K562 (cell line): ENCODE results near the gene ATP5MG. TPM values are rescaled to one million over a fixed set of nuclear protein-coding genes. Genes with fewer than 3 reads are reported as not detected.

Source experiments
- ARNT ChIP-seq, 2 experiments: fragments of 450-650 bp; IDR thresholded peaks; 2 replicates each; pipeline ENCODE4 v1.6.1; 2016; ENCODE audit warnings: mild to moderate bottlenecking in 1 of 2
- ATF2 ChIP-seq: sonication (generic); formaldehyde crosslinking; IDR thresholded peaks from 2 replicates; pipeline ENCODE4 v1.8.1; 2022; ENCODE audit warnings: missing genetic modification reagents
- BCL6 ChIP-seq: fragments of 250-450 bp; sonication (Bioruptor Pico); IDR thresholded peaks from 2 replicates; pipeline ENCODE4 v1.4.0; 2020
- BRF2 ChIP-seq: IDR thresholded peaks from 3 replicates; pipeline ENCODE4 v1.6.1; 2011; ENCODE audit warnings: borderline replicate concordance, mild to moderate bottlenecking; ENCODE audit not compliant: insufficient read length, insufficient read depth
- COPS2 ChIP-seq: fragments of 450-650 bp; conservative IDR thresholded peaks from 2 replicates; pipeline ENCODE4 v1.6.1; 2016; ENCODE audit warnings: mild to moderate bottlenecking, moderate library complexity
- ERF ChIP-seq: fragments of 450-650 bp; formaldehyde crosslinking; IDR thresholded peaks from 2 replicates; pipeline ENCODE4 v1.4.0; 2020; ENCODE audit warnings: mild to moderate bottlenecking, mixed read lengths
- GATAD2B ChIP-seq: fragments of 450-650 bp; IDR thresholded peaks from 2 replicates; pipeline ENCODE4 v1.6.1; 2017; ENCODE audit warnings: mild to moderate bottlenecking, borderline replicate concordance
- HBP1 ChIP-seq: fragments of 450-650 bp; formaldehyde crosslinking; IDR thresholded peaks from 2 replicates; pipeline ENCODE4 v1.4.0; 2022; ENCODE audit warnings: missing genetic modification characterization
- HDAC3 ChIP-seq: fragments of 450-650 bp; IDR thresholded peaks from 2 replicates; pipeline ENCODE4 v1.6.1; 2018; ENCODE audit warnings: borderline replicate concordance, mild to moderate bottlenecking, moderate library complexity; ENCODE audit not compliant: partially characterized antibody
- HDAC8 ChIP-seq: fragments of 450-650 bp; IDR thresholded peaks from 2 replicates; pipeline ENCODE4 v1.6.1; 2016; ENCODE audit warnings: mild to moderate bottlenecking, missing genetic modification characterization, moderate library complexity, missing compliant biosample characterization
- JUNB ChIP-seq: fragments of 450-650 bp; formaldehyde crosslinking; conservative IDR thresholded peaks from 2 replicates; pipeline ENCODE4 v1.4.0; 2020; ENCODE audit warnings: mild to moderate bottlenecking
- MBD2 ChIP-seq: sonication (generic); IDR thresholded peaks from 2 replicates; pipeline ENCODE4 v1.6.1; 2016; ENCODE audit warnings: low read depth, borderline replicate concordance
- MITF ChIP-seq: IDR thresholded peaks from 2 replicates; pipeline ENCODE4 v1.6.1; 2014; ENCODE audit warnings: antibody characterized with exemption
- RFX7 ChIP-seq: fragments of 250-450 bp; sonication (Bioruptor Pico); IDR thresholded peaks from 2 replicates; pipeline ENCODE4 v1.5.1; 2021; ENCODE audit warnings: mild to moderate bottlenecking
- STAT6 ChIP-seq: sonication (generic); formaldehyde crosslinking; IDR thresholded peaks from 2 replicates; pipeline ENCODE4 v1.8.1; 2023; ENCODE audit warnings: mild to moderate bottlenecking, missing genetic modification reagents
- ZBED1 ChIP-seq: IDR thresholded peaks from 2 replicates; pipeline ENCODE4 v1.6.1; 2014
- ZBTB12 ChIP-seq: fragments of 250-450 bp; sonication (Bioruptor Pico); IDR thresholded peaks from 2 replicates; pipeline ENCODE4 v1.4.0; 2020
- ZNF124 ChIP-seq: sonication (generic); formaldehyde crosslinking; IDR thresholded peaks from 2 replicates; pipeline ENCODE4 v1.8.1; 2022; ENCODE audit warnings: missing genetic modification reagents
- ZNF766 ChIP-seq: fragments of 200-800 bp; sonication (Bioruptor generic); conservative IDR thresholded peaks from 2 replicates; pipeline ENCODE4 v1.6.1; 2016; ENCODE audit warnings: missing genetic modification characterization, missing compliant biosample characterization
- polyA plus RNA-seq, 8 experiments: library from polyadenylated mRNA; depleted of rRNA in 4 of 8; stranded (reverse) in 5 of 8; unstranded in 3 of 8; fragments of >200 nt; fragmentation: Nextera tagmentation in 2 of 8; fragmentation: Illumina TruSeq in 1 of 8; extraction: Ambion mirVana in 2 of 8; extraction: Trizol in 1 of 8; gene quantifications; 2 replicates each; pipeline versions ENCODE4 v1.2.1 to v1.2.3, GENCODE V29; 2011 to 2014; ENCODE audit warnings: inconsistent platforms in 1 of 8, missing spikeins in 1 of 8
- total RNA-seq, 7 experiments: library from RNA; depleted of rRNA in 6 of 7; stranded (reverse); fragments of >200 nt in 6 of 7; fragmentation: Illumina TruSeq in 2 of 7; extraction: Trizol in 2 of 7; gene quantifications; 2 replicates each; pipeline versions ENCODE4 v1.2.1 to v1.2.3, GENCODE V29; 2011 to 2021; ENCODE audit warnings: low replicate concordance in 1 of 7

Gene ATP5MG
- total and polyA plus RNA-seq, 9 of the 15 experiments (the other 6 are each of a cell fraction or from before 2014, with no cell fraction given): 301 to 2,138 (median 434) TPM

GRCh38 chr11:118359295-118359958 is 42.0 kb upstream of the ATP5MG start, which contains the start of gene UBE4A (continued):
- peak in 1 of 2 experiments; percentile 45; a peak in 1 of 4 replicates for TF ChIP-seq ARNT (IDR thresholded peaks at IDR 0.05)
- TF ChIP-seq ZBTB12 (CRISPR knock-in tag): peak; percentile 95
- no peak for TF ChIP-seq MBD2
- TF ChIP-seq MITF: no peak
- TF ChIP-seq GATAD2B: 0 out of 2 replicates have a peak, but pooled peaks have one; percentile 31
- 0 out of 2 replicates have a peak, but pooled peaks have one; percentile 45 for TF ChIP-seq HDAC8 (tag)
- no peak for TF ChIP-seq ZNF124 (CRISPR knock-in tag)
- TF ChIP-seq RFX7 (CRISPR knock-in tag): no peak
- no peak for TF ChIP-seq BCL6 (CRISPR knock-in tag)
- no peak for TF ChIP-seq ERF (CRISPR knock-in tag)
- TF ChIP-seq ATF2 (CRISPR knock-in tag): no peak
- peak; percentile 45; the same call in 1 of the 2 replicates for TF ChIP-seq ZNF766 (CRISPR knock-in tag)
- no peak for TF ChIP-seq HBP1 (CRISPR knock-in tag)
- no peak for TF ChIP-seq COPS2
- no peak for TF ChIP-seq ZBED1
- TF ChIP-seq BRF2: no peak
- no peak for TF ChIP-seq HDAC3
- TF ChIP-seq STAT6 (CRISPR knock-in tag): 0 out of 2 replicates have a peak, but pooled peaks have one; percentile 40
- 0 out of 2 replicates have a peak, but pooled peaks have one; percentile 23 for TF ChIP-seq JUNB (CRISPR knock-in tag)
